Type B pancreatic cell (in vitro differentiated cells): ENCODE measurements around the gene HEMK1. TPM values are rescaled to one million over a fixed set of nuclear protein-coding genes. Genes with fewer than 3 reads are reported as not detected.

Experiments
- DNase-seq: peaks from one replicate; pipeline ENCODE4 v3.0.0; 2021; ENCODE audit warnings: mixed read lengths; ENCODE audit not compliant: unreplicated experiment; ENCODE audit errors: extremely low spot score
- H3K27ac Mint-ChIP-seq: 2 replicates; pipeline ENCODE4 v1.8.0; 2021; ENCODE audit warnings: mild to moderate bottlenecking, mixed read lengths
- H3K27me3 Mint-ChIP-seq: 2 replicates; pipeline ENCODE4 v1.8.0; 2021; ENCODE audit warnings: mixed read lengths
- H3K36me3 Mint-ChIP-seq: 2 replicates; pipeline ENCODE4 v1.8.0; 2021; ENCODE audit warnings: mixed read lengths
- H3K4me1 Mint-ChIP-seq: one replicate; pipeline ENCODE4 v1.8.0; 2021; ENCODE audit warnings: mixed read lengths; ENCODE audit not compliant: unreplicated experiment
- H3K4me3 Mint-ChIP-seq: 2 replicates; pipeline ENCODE4 v1.8.0; 2021; ENCODE audit warnings: mild to moderate bottlenecking, mixed read lengths
- H3K9me3 Mint-ChIP-seq: 2 replicates; pipeline ENCODE4 v1.8.0; 2021; ENCODE audit warnings: mixed read lengths
- CTCF ChIP-seq: fragments of 200-600 bp; sonication (generic); conservative IDR thresholded peaks from 2 replicates; pipeline ENCODE4 v1.5.0; 2021; ENCODE audit warnings: antibody characterized with exemption, mild to moderate bottlenecking
- total RNA-seq: library from RNA; stranded (reverse); gene quantifications from 2 replicates; pipeline ENCODE4 v1.2.1, GENCODE V29; 2021; ENCODE audit warnings: low replicate concordance

HEMK1 gene
- total RNA-seq, 1 donor from 2014 or later: 29.9 TPM

- TF ChIP-seq CTCF: no peak
- H3K36me3 Mint-ChIP-seq: no peaks in the 10 kb centered on the region
- peak; percentile 85 for DNase-seq
- peak within 1 kb of the TSS; percentile 91 for H3K27ac Mint-ChIP-seq
- peaks cover 21% of the 10 kb centered on the region for H3K27me3 Mint-ChIP-seq
- no peaks in the 10 kb centered on the region for H3K9me3 Mint-ChIP-seq
- peaks cover 14% of the 10 kb centered on the region for H3K4me1 Mint-ChIP-seq
- peak within 1 kb of the TSS; percentile 98 for H3K4me3 Mint-ChIP-seq
These were observed 1.7 kb upstream of the HEMK1 start, which contains the start of gene C3orf18 for GRCh38 chr3:50567386-50568167. C3orf18 (minus strand) TSS chr3:50567747; CDS start chr3:50565699, 2,048 bp downstream.

- H3K36me3 Mint-ChIP-seq: no peaks in the 10 kb centered on the region
- peak overlapping the region; percentile 9 for H3K27ac Mint-ChIP-seq
- no peak for DNase-seq
- H3K27me3 Mint-ChIP-seq: peaks cover 18% of the 10 kb centered on the region
- TF ChIP-seq CTCF: no peak
- peaks cover 14% of the 10 kb centered on the region for H3K4me1 Mint-ChIP-seq
- no peaks in the 10 kb centered on the region for H3K9me3 Mint-ChIP-seq
- peak overlapping the region; percentile 98 for H3K4me3 Mint-ChIP-seq
These were observed 1.4 kb downstream of the HEMK1 start for GRCh38 chr3:50570508-50571279.

GRCh38 chr3:50571486-50571885, 2.2 kb downstream of the HEMK1 start:
- no peak for TF ChIP-seq CTCF
- Mint-ChIP-seq H3K9me3 (no peaks in the 10 kb centered on the region), H3K4me1 (peaks cover 14% of the 10 kb centered on the region), H3K36me3 (no peaks in the 10 kb centered on the region), H3K27me3 (peaks cover 10% of the 10 kb centered on the region), H3K27ac (no peak overlapping the region), H3K4me3 (no peak overlapping the region)
- no peak for DNase-seq

GRCh38 chr3:50572158-50572557, 2.8 kb downstream of the HEMK1 start:
- peak overlapping the region; percentile 78 for H3K4me3 Mint-ChIP-seq
- no peaks in the 10 kb centered on the region for H3K36me3 Mint-ChIP-seq
- TF ChIP-seq CTCF: peak; percentile 84
- H3K4me1 Mint-ChIP-seq: peaks cover 14% of the 10 kb centered on the region
- peak overlapping the region; percentile 29 for H3K27ac Mint-ChIP-seq
- no peaks in the 10 kb centered on the region for H3K9me3 Mint-ChIP-seq
- no peak for DNase-seq
- H3K27me3 Mint-ChIP-seq: peaks cover 6% of the 10 kb centered on the region

GRCh38 chr3:50572801-50573371, 3.6 kb downstream of the HEMK1 start:
- Mint-ChIP-seq H3K9me3 (no peaks in the 10 kb centered on the region), H3K4me3 (no peak overlapping the region), H3K27me3 (peaks cover 3% of the 10 kb centered on the region), H3K27ac (no peak overlapping the region), H3K36me3 (no peaks in the 10 kb centered on the region), H3K4me1 (peaks cover 11% of the 10 kb centered on the region)
- DNase-seq: no peak
- no peak for TF ChIP-seq CTCF
